K562 (cell line): Measurements from ENCODE around the gene MRPS15. TPM values are rescaled to one million over a fixed set of nuclear protein-coding genes. Genes with fewer than 3 reads are reported as not detected.
A peak's percentile ranks its signal among the peaks of the same experiment; 100 is the strongest.

ENCODE experiments used
- CCAR2 ChIP-seq: fragments of 200-400 bp; formaldehyde crosslinking; IDR thresholded peaks from 2 replicates; pipeline ENCODE4 v1.6.1; 2017; ENCODE audit warnings: mild to moderate bottlenecking, low read depth, low read length
- CUX1 ChIP-seq: fragments of 200-800 bp; sonication (Bioruptor generic); IDR thresholded peaks from 2 replicates; pipeline ENCODE4 v1.6.1; 2016; ENCODE audit warnings: missing genetic modification characterization, missing compliant biosample characterization
- ELF2 ChIP-seq: fragments of 250-450 bp; sonication (Bioruptor Pico); IDR thresholded peaks from 2 replicates; pipeline ENCODE4 v1.5.0; 2021; ENCODE audit warnings: mild to moderate bottlenecking
- ETV6 ChIP-seq, 3 experiments: fragments of 150-350 bp in 1 of 3; sonication (generic) in 1 of 3; formaldehyde crosslinking in 1 of 3; IDR thresholded peaks; 2 replicates each; pipeline versions ENCODE4 v1.6.1 to v1.8.0; 2014 to 2022; ENCODE audit warnings: borderline replicate concordance in 2 of 3, low read depth in 2 of 3, antibody characterized with exemption in 1 of 3, low read length in 1 of 3, mild to moderate bottlenecking in 1 of 3, missing genetic modification reagents in 1 of 3
- FOXJ3 ChIP-seq: sonication (generic); formaldehyde crosslinking; IDR thresholded peaks from 2 replicates; pipeline ENCODE4 v1.4.0; 2020; ENCODE audit warnings: mild to moderate bottlenecking, missing genetic modification reagents
- KLF13 ChIP-seq: fragments of 450-650 bp; IDR thresholded peaks from 2 replicates; pipeline ENCODE4 v1.6.1; 2016; ENCODE audit warnings: missing genetic modification characterization, low read depth, mild to moderate bottlenecking, missing compliant biosample characterization, moderate library complexity, borderline replicate concordance
- MTA1 ChIP-seq: fragments of 450-650 bp; IDR thresholded peaks from 2 replicates; pipeline ENCODE4 v1.6.1; 2017; ENCODE audit warnings: borderline replicate concordance
- RB1 ChIP-seq: fragments of 450-650 bp; IDR thresholded peaks from 2 replicates; pipeline ENCODE4 v1.6.1; 2017; ENCODE audit warnings: low read depth, mild to moderate bottlenecking
- SOX6 ChIP-seq: fragments of 450-650 bp; IDR thresholded peaks from 2 replicates; pipeline ENCODE4 v1.6.1; 2014; ENCODE audit warnings: mild to moderate bottlenecking
- SPI1 ChIP-seq: IDR thresholded peaks from 2 replicates; pipeline ENCODE4 v1.6.1; 2011; ENCODE audit warnings: low read depth, low read length, control low read depth, borderline replicate concordance
- ZKSCAN1 ChIP-seq: fragments of 150-350 bp; IDR thresholded peaks from 2 replicates; pipeline ENCODE4 v1.6.1; 2016; ENCODE audit warnings: low read depth, low read length
- ZNF174 ChIP-seq: fragments of 250-450 bp; sonication (Bioruptor Pico); IDR thresholded peaks from 2 replicates; pipeline ENCODE4 v1.4.0; 2020; ENCODE audit warnings: mild to moderate bottlenecking
- ZNF518B ChIP-seq: fragments of 250-450 bp; sonication (Bioruptor Pico); IDR thresholded peaks from 2 replicates; pipeline ENCODE4 v1.5.0; 2021; ENCODE audit warnings: mild to moderate bottlenecking, moderate library complexity
- ZNF76 ChIP-seq: fragments of 250-450 bp; sonication (Bioruptor Pico); IDR thresholded peaks from 2 replicates; pipeline ENCODE4 v1.4.0; 2020; ENCODE audit warnings: mild to moderate bottlenecking, moderate library complexity, borderline replicate concordance
- ZNF766 ChIP-seq: fragments of 200-800 bp; sonication (Bioruptor generic); conservative IDR thresholded peaks from 2 replicates; pipeline ENCODE4 v1.6.1; 2016; ENCODE audit warnings: missing genetic modification characterization, missing compliant biosample characterization
- polyA plus RNA-seq, 8 experiments: library from polyadenylated mRNA; depleted of rRNA in 4 of 8; stranded (reverse) in 5 of 8; unstranded in 3 of 8; fragments of >200 nt; fragmentation: Nextera tagmentation in 2 of 8; fragmentation: Illumina TruSeq in 1 of 8; extraction: Ambion mirVana in 2 of 8; extraction: Trizol in 1 of 8; gene quantifications; 2 replicates each; pipeline versions ENCODE4 v1.2.1 to v1.2.3, GENCODE V29; 2011 to 2014; ENCODE audit warnings: inconsistent platforms in 1 of 8, missing spikeins in 1 of 8
- total RNA-seq, 7 experiments: library from RNA; depleted of rRNA in 6 of 7; stranded (reverse); fragments of >200 nt in 6 of 7; fragmentation: Illumina TruSeq in 2 of 7; extraction: Trizol in 2 of 7; gene quantifications; 2 replicates each; pipeline versions ENCODE4 v1.2.1 to v1.2.3, GENCODE V29; 2011 to 2021; ENCODE audit warnings: low replicate concordance in 1 of 7

Gene MRPS15
- total and polyA plus RNA-seq, 9 of the 15 experiments (the other 6 are each of a cell fraction or from before 2014, with no cell fraction given): 62.9 to 286 (median 149) TPM

- no peak for TF ChIP-seq ZNF518B (CRISPR knock-in tag)
- no peak for TF ChIP-seq CCAR2
- TF ChIP-seq ZNF76 (CRISPR knock-in tag): no peak
- 0 out of 4 replicates have a peak, but pooled peaks have one; percentile 24 to 31 for TF ChIP-seq ETV6 (IDR thresholded peaks at IDR 0.05; ENCODE audit: borderline replicate concordance in 1 of 2, low read depth in 2 of 2, low read length in 1 of 2)
- TF ChIP-seq ETV6 (CRISPR knock-in tag; IDR thresholded peaks at IDR 0.05; ENCODE audit: borderline replicate concordance): no peak
- 0 out of 2 replicates have a peak, but pooled peaks have one; percentile 25 for TF ChIP-seq ZNF766 (CRISPR knock-in tag)
- TF ChIP-seq SPI1: peak; percentile 18; the same call in 1 of the 2 replicates
- no peak for TF ChIP-seq KLF13
- TF ChIP-seq SOX6: peak; percentile 37; the same call in 1 of the 2 replicates
- no peak for TF ChIP-seq ZKSCAN1
- TF ChIP-seq ZNF174: no peak
- no peak for TF ChIP-seq CUX1
- no peak for TF ChIP-seq ELF2
- no peak for TF ChIP-seq RB1
- peak; percentile 71; the same call in 1 of the 2 replicates for TF ChIP-seq MTA1
- no peak for TF ChIP-seq FOXJ3 (CRISPR knock-in tag)
Observed at GRCh38 chr1:36479505-36480051, 15.4 kb upstream of the MRPS15 start (continued).
